SK-N-SH treated with all-trans-retinoic acid at 6 μM for 48 hours (cell line): ENCODE data around the gene TRPM2.

Source experiments
- ATAC-seq: fragments of 200-7000 bp; cut with Tn5 transposase; 3 replicates; pipeline ENCODE4 v1.9.1; 2020; ENCODE audit warnings: mild to moderate bottlenecking, moderate library complexity
- ARNTL ChIP-seq: fragments of 450-650 bp; formaldehyde crosslinking; IDR thresholded peaks from 2 replicates; pipeline ENCODE4 v1.5.0; 2020; ENCODE audit warnings: low read depth, mild to moderate bottlenecking, moderate library complexity, borderline replicate concordance
- BACH2 ChIP-seq: fragments of 250-450 bp; sonication (Bioruptor Pico); IDR thresholded peaks from 2 replicates; pipeline ENCODE4 v1.9.0; 2021; ENCODE audit warnings: mild to moderate bottlenecking, borderline replicate concordance
- CREB5 ChIP-seq: fragments of 250-450 bp; sonication (Bioruptor Pico); IDR thresholded peaks from 2 replicates; pipeline ENCODE4 v1.5.1; 2020; ENCODE audit warnings: low read depth, mild to moderate bottlenecking, moderate library complexity
- CSDC2 ChIP-seq: fragments of 250-450 bp; sonication (Bioruptor Pico); IDR thresholded peaks from 2 replicates; pipeline ENCODE4 v1.5.0; 2020; ENCODE audit warnings: mild to moderate bottlenecking, moderate library complexity
- ESRRG ChIP-seq: fragments of 250-450 bp; sonication (Bioruptor Pico); IDR thresholded peaks from 2 replicates; pipeline ENCODE4 v1.6.1; 2021; ENCODE audit warnings: mild to moderate bottlenecking
- GLIS3 ChIP-seq: fragments of 250-450 bp; sonication (Bioruptor Pico); IDR thresholded peaks from 2 replicates; pipeline ENCODE4 v1.5.0; 2020; ENCODE audit warnings: mild to moderate bottlenecking, moderate library complexity
- ISL1 ChIP-seq: fragments of 250-450 bp; sonication (Bioruptor Pico); IDR thresholded peaks from 2 replicates; pipeline ENCODE4 v2.1.2; 2022; ENCODE audit warnings: mild to moderate bottlenecking, moderate library complexity
- RARB ChIP-seq: fragments of 250-450 bp; sonication (Bioruptor Pico); IDR thresholded peaks from 2 replicates; pipeline ENCODE4 v1.8.0; 2021; ENCODE audit warnings: mild to moderate bottlenecking, moderate library complexity
- TCF4 ChIP-seq: fragments of 250-450 bp; sonication (Bioruptor Pico); IDR thresholded peaks from 2 replicates; pipeline ENCODE4 v1.8.0; 2021; ENCODE audit warnings: mild to moderate bottlenecking, moderate library complexity, borderline replicate concordance
- TOX ChIP-seq: fragments of 250-450 bp; sonication (Bioruptor Pico); IDR thresholded peaks from 2 replicates; pipeline ENCODE4 v1.8.0; 2021; ENCODE audit warnings: mild to moderate bottlenecking, moderate library complexity, borderline replicate concordance
- ZC3H10 ChIP-seq: fragments of 250-450 bp; sonication (Bioruptor Pico); IDR thresholded peaks from 2 replicates; pipeline ENCODE4 v1.5.1; 2021; ENCODE audit warnings: mild to moderate bottlenecking, moderate library complexity
- ZFP3 ChIP-seq: fragments of 250-450 bp; sonication (Bioruptor Pico); IDR thresholded peaks from 2 replicates; pipeline ENCODE4 v1.5.0; 2020; ENCODE audit warnings: mild to moderate bottlenecking, moderate library complexity
- ZFP30 ChIP-seq: fragments of 450-650 bp; formaldehyde crosslinking; IDR thresholded peaks from 2 replicates; pipeline ENCODE4 v1.5.0; 2022; ENCODE audit warnings: mild to moderate bottlenecking, moderate library complexity
- ZNF565 ChIP-seq: fragments of 450-650 bp; formaldehyde crosslinking; conservative IDR thresholded peaks from 2 replicates; pipeline ENCODE4 v1.5.0; 2020; ENCODE audit warnings: low read depth, mild to moderate bottlenecking, moderate library complexity
- ZNF70 ChIP-seq: fragments of 450-650 bp; formaldehyde crosslinking; IDR thresholded peaks from 2 replicates; pipeline ENCODE4 v1.5.0; 2020; ENCODE audit warnings: mild to moderate bottlenecking, moderate library complexity
- ZNF8 ChIP-seq: fragments of 450-650 bp; formaldehyde crosslinking; IDR thresholded peaks from 2 replicates; pipeline ENCODE4 v1.5.0; 2020; ENCODE audit warnings: mild to moderate bottlenecking, moderate library complexity
- TF ChIP-seq, protein P1 (sequence below): fragments of 250-450 bp; sonication (Bioruptor Pico); IDR thresholded peaks from 2 replicates; pipeline ENCODE4 v1.8.0; 2021; ENCODE audit warnings: low read depth, mild to moderate bottlenecking, moderate library complexity, borderline replicate concordance
- TF ChIP-seq, protein P2 (sequence below): fragments of 250-450 bp; sonication (Bioruptor Pico); IDR thresholded peaks from 2 replicates; pipeline ENCODE4 v1.8.0; 2020; ENCODE audit warnings: mild to moderate bottlenecking, moderate library complexity, borderline replicate concordance
- TF ChIP-seq, protein P3 (sequence below): fragments of 250-450 bp; sonication (Bioruptor Pico); IDR thresholded peaks from 2 replicates; pipeline ENCODE4 v1.5.0; 2020; ENCODE audit warnings: mild to moderate bottlenecking, moderate library complexity
- TF ChIP-seq, protein P4 (sequence below): fragments of 250-450 bp; sonication (Bioruptor Pico); IDR thresholded peaks from 2 replicates; pipeline ENCODE4 v1.5.1; 2021; ENCODE audit warnings: mild to moderate bottlenecking, moderate library complexity

The TRPM2 gene

DNA sequence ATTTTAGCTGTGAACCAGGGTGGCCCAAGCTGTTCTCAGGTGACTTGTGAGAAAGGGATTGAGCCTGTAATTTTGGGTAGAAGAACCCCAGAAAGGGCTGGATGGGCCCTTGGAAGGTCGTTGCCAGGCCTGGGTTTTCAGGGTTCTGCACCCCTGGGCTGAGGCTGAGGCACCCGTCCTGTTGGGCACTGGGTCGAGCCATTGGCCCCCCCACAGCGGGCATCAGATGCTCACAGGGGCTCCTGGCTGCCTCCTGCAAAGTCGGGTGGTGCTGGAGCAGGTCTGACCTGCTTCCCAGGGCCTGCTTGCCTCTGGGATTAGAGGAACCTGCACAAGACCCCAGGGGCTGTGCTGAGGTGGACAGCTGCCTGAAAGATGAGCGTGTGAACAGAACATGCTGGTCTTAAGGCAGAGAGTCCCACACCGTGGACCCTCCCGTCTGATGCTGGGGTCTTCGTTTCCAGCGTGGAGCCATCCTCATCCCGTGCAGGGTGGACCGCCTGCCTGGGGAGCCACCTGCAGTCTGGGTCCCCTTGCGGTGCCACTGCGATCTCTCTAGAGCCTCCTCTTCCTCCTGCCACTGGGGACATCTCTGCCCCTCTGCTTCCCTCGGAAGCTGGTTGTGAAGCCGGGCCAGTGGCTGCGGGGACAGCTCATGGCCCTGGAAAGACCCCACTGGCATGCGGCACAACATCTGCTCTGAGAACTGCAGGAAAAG lies 1.7 kb upstream of the TRPM2 start (continued):
- TF ChIP-seq CREB5 (CRISPR knock-in tag) (no peak), GLIS3 (CRISPR knock-in tag) (no peak), ISL1 (CRISPR knock-in tag) (no peak)

DNA sequence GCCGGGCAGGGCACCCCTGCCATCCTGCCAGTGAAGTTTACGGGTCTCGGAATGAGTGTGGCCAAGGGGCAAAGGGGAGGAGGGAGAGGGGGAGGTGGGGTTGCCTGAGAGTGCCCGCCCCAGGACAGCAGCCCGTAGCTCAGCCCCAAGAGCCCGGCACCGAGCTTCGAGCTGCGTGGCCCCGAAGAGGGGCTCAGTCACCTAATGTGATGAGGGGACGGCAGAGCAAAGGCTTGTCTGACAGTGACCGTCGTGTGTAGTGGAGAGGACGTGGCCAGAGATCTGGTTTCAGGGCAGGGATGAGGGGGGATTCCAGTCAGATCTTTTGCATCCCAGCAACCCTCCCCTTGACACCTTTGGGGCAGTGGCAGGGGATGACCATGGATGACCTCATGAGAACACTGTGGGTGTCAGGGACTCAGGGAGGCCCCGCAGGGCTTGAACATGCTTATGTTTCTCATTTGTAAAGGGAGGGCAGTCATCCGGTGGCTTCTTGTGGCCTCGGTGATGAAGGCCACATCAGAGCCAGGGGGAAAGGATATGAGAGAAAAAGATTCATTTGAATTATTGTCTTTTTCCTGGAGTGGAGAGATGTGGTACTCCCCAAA lies 1.1 kb upstream of the TRPM2 start:
- ATAC-seq, result no peak
- TF ChIP-seq TOX (no peak), ZNF8 (CRISPR knock-in tag) (no peak), CSDC2 (no peak), GLIS3 (CRISPR knock-in tag) (no peak), ZFP3 (CRISPR knock-in tag) (no peak), ZFP30 (CRISPR knock-in tag) (no peak), RARB (CRISPR knock-in tag) (no peak), ZNF565 (CRISPR knock-in tag) (no peak), BACH2 (CRISPR knock-in tag) (no peak), ZNF70 (no peak), ARNTL (CRISPR knock-in tag) (no peak), TCF4 (CRISPR knock-in tag) (no peak), ESRRG (CRISPR knock-in tag) (no peak), ZC3H10 (CRISPR knock-in tag) (no peak)
- TF ChIP-seq, protein P1, sequence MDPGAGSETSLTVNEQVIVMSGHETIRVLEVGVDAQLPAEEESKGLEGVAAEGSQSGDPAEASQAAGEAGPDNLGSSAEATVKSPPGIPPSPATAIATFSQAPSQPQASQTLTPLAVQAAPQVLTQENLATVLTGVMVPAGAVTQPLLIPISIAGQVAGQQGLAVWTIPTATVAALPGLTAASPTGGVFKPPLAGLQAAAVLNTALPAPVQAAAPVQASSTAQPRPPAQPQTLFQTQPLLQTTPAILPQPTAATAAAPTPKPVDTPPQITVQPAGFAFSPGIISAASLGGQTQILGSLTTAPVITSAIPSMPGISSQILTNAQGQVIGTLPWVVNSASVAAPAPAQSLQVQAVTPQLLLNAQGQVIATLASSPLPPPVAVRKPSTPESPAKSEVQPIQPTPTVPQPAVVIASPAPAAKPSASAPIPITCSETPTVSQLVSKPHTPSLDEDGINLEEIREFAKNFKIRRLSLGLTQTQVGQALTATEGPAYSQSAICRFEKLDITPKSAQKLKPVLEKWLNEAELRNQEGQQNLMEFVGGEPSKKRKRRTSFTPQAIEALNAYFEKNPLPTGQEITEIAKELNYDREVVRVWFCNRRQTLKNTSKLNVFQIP (CRISPR knock-in tag), result no peak
- TF ChIP-seq, protein P2, sequence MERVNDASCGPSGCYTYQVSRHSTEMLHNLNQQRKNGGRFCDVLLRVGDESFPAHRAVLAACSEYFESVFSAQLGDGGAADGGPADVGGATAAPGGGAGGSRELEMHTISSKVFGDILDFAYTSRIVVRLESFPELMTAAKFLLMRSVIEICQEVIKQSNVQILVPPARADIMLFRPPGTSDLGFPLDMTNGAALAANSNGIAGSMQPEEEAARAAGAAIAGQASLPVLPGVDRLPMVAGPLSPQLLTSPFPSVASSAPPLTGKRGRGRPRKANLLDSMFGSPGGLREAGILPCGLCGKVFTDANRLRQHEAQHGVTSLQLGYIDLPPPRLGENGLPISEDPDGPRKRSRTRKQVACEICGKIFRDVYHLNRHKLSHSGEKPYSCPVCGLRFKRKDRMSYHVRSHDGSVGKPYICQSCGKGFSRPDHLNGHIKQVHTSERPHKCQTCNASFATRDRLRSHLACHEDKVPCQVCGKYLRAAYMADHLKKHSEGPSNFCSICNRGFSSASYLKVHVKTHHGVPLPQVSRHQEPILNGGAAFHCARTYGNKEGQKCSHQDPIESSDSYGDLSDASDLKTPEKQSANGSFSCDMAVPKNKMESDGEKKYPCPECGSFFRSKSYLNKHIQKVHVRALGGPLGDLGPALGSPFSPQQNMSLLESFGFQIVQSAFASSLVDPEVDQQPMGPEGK (CRISPR knock-in tag), result no peak
- TF ChIP-seq, protein P3, sequence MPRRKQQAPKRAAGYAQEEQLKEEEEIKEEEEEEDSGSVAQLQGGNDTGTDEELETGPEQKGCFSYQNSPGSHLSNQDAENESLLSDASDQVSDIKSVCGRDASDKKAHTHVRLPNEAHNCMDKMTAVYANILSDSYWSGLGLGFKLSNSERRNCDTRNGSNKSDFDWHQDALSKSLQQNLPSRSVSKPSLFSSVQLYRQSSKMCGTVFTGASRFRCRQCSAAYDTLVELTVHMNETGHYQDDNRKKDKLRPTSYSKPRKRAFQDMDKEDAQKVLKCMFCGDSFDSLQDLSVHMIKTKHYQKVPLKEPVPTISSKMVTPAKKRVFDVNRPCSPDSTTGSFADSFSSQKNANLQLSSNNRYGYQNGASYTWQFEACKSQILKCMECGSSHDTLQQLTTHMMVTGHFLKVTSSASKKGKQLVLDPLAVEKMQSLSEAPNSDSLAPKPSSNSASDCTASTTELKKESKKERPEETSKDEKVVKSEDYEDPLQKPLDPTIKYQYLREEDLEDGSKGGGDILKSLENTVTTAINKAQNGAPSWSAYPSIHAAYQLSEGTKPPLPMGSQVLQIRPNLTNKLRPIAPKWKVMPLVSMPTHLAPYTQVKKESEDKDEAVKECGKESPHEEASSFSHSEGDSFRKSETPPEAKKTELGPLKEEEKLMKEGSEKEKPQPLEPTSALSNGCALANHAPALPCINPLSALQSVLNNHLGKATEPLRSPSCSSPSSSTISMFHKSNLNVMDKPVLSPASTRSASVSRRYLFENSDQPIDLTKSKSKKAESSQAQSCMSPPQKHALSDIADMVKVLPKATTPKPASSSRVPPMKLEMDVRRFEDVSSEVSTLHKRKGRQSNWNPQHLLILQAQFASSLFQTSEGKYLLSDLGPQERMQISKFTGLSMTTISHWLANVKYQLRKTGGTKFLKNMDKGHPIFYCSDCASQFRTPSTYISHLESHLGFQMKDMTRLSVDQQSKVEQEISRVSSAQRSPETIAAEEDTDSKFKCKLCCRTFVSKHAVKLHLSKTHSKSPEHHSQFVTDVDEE, result no peak
- TF ChIP-seq, protein P4, sequence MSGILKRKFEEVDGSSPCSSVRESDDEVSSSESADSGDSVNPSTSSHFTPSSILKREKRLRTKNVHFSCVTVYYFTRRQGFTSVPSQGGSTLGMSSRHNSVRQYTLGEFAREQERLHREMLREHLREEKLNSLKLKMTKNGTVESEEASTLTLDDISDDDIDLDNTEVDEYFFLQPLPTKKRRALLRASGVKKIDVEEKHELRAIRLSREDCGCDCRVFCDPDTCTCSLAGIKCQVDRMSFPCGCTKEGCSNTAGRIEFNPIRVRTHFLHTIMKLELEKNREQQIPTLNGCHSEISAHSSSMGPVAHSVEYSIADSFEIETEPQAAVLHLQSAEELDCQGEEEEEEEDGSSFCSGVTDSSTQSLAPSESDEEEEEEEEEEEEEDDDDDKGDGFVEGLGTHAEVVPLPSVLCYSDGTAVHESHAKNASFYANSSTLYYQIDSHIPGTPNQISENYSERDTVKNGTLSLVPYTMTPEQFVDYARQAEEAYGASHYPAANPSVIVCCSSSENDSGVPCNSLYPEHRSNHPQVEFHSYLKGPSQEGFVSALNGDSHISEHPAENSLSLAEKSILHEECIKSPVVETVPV, result no peak

- TF ChIP-seq BACH2 (CRISPR knock-in tag), result no peak
- TF ChIP-seq TCF4 (CRISPR knock-in tag), result no peak
- no peak for TF ChIP-seq CSDC2
- TF ChIP-seq RARB (CRISPR knock-in tag), result no peak
- no peak for TF ChIP-seq ESRRG (CRISPR knock-in tag)
- no peak for ATAC-seq
These were observed 582 bp downstream of the TRPM2 start for GRCh38 chr21:44354001-44354405.
